ENCODE results near the gene MIA.
"Not testable (repeated sequence)": the region's sequence is repeated elsewhere in the genome, so short reads cannot be mapped to it uniquely, and the experiment has no call there.

Gene MIA

DNA sequence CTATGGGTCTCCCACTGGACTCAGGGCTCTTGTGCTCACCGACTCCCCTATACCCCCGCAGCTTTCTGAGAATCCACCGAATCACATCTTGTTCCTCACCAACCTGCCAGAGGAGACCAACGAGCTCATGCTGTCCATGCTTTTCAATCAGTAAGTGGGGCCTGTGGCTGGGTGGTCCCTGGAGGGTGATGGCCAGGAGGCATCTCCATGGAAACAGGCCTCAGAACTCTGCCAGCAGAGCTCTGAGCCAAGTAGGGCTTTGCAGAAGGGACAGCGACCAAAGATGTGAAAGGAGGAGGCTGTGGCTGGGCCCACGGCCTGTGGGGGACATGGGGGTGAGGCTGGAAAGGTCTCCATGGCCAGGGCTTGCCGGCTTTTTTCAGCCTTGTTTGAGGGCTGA, 11.8 kb upstream of the MIA start:
- H3K9me3 ChIP-seq (ENCODE audit: insufficient read depth, low read length) = no peaks in the 10 kb centered on the region
- no peak overlapping the region for H3K4me2 ChIP-seq (ENCODE audit: low read depth, low read length, poor library complexity, severe bottlenecking)
- peaks cover 13% of the 10 kb centered on the region; the same call in 1 of the 2 replicates for H3F3A ChIP-seq (ENCODE audit: insufficient read depth)
- no peak overlapping the region for H2AFZ ChIP-seq (ENCODE audit: low read depth, low read length, severe bottlenecking)
- TF ChIP-seq, protein P1, sequence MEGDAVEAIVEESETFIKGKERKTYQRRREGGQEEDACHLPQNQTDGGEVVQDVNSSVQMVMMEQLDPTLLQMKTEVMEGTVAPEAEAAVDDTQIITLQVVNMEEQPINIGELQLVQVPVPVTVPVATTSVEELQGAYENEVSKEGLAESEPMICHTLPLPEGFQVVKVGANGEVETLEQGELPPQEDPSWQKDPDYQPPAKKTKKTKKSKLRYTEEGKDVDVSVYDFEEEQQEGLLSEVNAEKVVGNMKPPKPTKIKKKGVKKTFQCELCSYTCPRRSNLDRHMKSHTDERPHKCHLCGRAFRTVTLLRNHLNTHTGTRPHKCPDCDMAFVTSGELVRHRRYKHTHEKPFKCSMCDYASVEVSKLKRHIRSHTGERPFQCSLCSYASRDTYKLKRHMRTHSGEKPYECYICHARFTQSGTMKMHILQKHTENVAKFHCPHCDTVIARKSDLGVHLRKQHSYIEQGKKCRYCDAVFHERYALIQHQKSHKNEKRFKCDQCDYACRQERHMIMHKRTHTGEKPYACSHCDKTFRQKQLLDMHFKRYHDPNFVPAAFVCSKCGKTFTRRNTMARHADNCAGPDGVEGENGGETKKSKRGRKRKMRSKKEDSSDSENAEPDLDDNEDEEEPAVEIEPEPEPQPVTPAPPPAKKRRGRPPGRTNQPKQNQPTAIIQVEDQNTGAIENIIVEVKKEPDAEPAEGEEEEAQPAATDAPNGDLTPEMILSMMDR (IDR thresholded peaks at IDR 0.05; ENCODE audit: insufficient read depth, low read length, poor library complexity, severe bottlenecking) = no peak
- TF ChIP-seq EZH2phosphoT487 (conservative IDR thresholded peaks at IDR 0.05; ENCODE audit: low read length) = no peak
- no peak overlapping the region for H3K4me3 ChIP-seq (ENCODE audit: insufficient read depth, low read length, poor library complexity, severe bottlenecking)
- H3K36me3 ChIP-seq (ENCODE audit: low read length) = peaks cover 49% of the 10 kb centered on the region
- H3K9me2 ChIP-seq (replicated peaks; ENCODE audit: insufficient read depth, low read length) = no peaks in the 10 kb centered on the region
- H3K79me2 ChIP-seq (ENCODE audit: insufficient read depth, low read length) = peaks cover 25% of the 10 kb centered on the region
- no peak overlapping the region for H3K9ac ChIP-seq (ENCODE audit: low read length)
- H3K27me3 ChIP-seq (ENCODE audit: low read length) = no peaks in the 10 kb centered on the region
- peaks cover 11% of the 10 kb centered on the region; the same call in 1 of the 2 replicates for H4K20me1 ChIP-seq (ENCODE audit: low read depth, low read length)
- H3K27ac ChIP-seq (ENCODE audit: low read depth, low read length) = no peak overlapping the region

DNA sequence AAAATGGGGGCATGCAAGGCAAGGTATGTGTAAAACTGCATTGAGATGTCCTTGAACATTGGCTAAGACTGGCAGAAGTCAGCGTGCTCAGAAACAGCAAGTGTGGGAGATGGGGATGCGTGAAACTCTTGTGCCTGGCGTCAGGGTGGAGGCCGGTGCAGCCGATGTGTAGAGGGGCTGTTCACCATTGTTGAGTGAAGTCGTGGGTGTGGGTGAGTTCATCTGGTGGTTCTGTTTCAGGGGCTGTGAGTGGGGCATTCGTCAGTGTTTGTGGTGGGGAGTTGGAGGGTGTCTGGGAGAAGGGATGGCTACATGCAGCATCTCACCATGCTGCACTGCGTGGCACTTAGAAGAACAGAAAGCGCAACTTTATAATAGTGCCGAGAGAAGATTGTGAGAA, 11.4 kb upstream of the MIA start:
- H3K9me2 ChIP-seq (replicated peaks; ENCODE audit: insufficient read depth, low read length) = no peaks in the 10 kb centered on the region
- H3K4me3 ChIP-seq (ENCODE audit: insufficient read depth, low read length, poor library complexity, severe bottlenecking) = no peak overlapping the region
- H3K27ac ChIP-seq (ENCODE audit: low read depth, low read length) = no peak overlapping the region
- no peak overlapping the region for H2AFZ ChIP-seq (ENCODE audit: low read depth, low read length, severe bottlenecking)
- H3K9ac ChIP-seq (ENCODE audit: low read length) = no peak overlapping the region
- H3F3A ChIP-seq (ENCODE audit: insufficient read depth) = peaks cover 13% of the 10 kb centered on the region; the same call in 1 of the 2 replicates
- no peaks in the 10 kb centered on the region for H3K9me3 ChIP-seq (ENCODE audit: insufficient read depth, low read length)
- no peaks in the 10 kb centered on the region for H3K27me3 ChIP-seq (ENCODE audit: low read length)
- H3K4me2 ChIP-seq (ENCODE audit: low read depth, low read length, poor library complexity, severe bottlenecking) = no peak overlapping the region
- peaks cover 48% of the 10 kb centered on the region for H3K36me3 ChIP-seq (ENCODE audit: low read length)
- peaks cover 24% of the 10 kb centered on the region for H3K79me2 ChIP-seq (ENCODE audit: insufficient read depth, low read length)
- TF ChIP-seq, protein P1 (IDR thresholded peaks at IDR 0.05; ENCODE audit: insufficient read depth, low read length, poor library complexity, severe bottlenecking) = no peak
- TF ChIP-seq EZH2phosphoT487 (conservative IDR thresholded peaks at IDR 0.05; ENCODE audit: low read length) = no peak
- peaks cover 11% of the 10 kb centered on the region; the same call in 1 of the 2 replicates for H4K20me1 ChIP-seq (ENCODE audit: low read depth, low read length)

DNA sequence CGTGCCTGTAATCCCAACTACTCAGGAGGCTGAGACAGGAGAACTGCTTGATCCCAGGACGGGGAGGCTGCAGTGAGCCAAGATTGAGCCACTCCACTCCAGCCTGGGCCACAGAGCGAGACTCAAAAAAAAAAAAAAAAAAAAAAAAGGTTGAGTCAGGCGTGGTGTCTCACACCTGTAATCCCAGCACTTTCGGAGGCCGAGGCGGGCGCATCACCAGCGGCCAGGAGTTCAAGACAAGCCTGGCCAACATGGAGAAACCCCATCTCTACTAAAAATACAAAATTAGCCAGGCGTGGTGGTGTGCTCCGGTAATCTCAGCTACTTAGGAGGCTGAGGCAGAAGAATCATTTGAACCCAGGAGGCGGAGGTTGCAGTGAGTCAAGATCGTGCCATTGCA, 8.9 kb upstream of the MIA start:
- not testable (repeated sequence) for H4K20me1 ChIP-seq (ENCODE audit: low read depth, low read length); H3K9ac ChIP-seq (ENCODE audit: low read length); H3K9me2 ChIP-seq (replicated peaks; ENCODE audit: insufficient read depth, low read length); H3K9me3 ChIP-seq (ENCODE audit: insufficient read depth, low read length); H3K4me3 ChIP-seq (ENCODE audit: insufficient read depth, low read length, poor library complexity, severe bottlenecking); H3K79me2 ChIP-seq (ENCODE audit: insufficient read depth, low read length); H3K27me3 ChIP-seq (ENCODE audit: low read length); H2AFZ ChIP-seq (ENCODE audit: low read depth, low read length, severe bottlenecking); H3K27ac ChIP-seq (ENCODE audit: low read depth, low read length); H3K4me2 ChIP-seq (ENCODE audit: low read depth, low read length, poor library complexity, severe bottlenecking)
- Histone ChIP-seq H3F3A (ENCODE audit: insufficient read depth) (peaks cover 13% of the 10 kb centered on the region; the same call in 1 of the 2 replicates), H3K36me3 (ENCODE audit: low read length) (peaks cover 31% of the 10 kb centered on the region)

DNA sequence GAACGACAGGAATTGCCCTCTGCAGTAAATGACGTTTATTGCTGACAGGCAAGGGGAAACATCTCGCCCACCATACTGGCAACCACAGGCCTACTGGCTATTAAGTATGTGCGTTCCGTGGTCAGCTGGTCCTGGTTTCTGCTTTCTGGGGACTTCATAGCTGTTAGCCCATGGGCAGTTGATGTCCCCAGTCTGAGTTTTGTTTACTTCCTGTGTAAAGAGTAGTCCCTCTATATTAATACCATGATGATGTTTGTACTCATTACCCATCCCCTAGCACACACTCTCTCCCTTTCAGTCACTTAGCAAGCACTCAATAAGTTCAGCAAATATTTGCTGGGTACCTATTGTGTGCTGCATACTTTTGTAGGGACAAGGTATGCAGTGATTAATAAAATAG, 6.5 kb upstream of the MIA start:
- no peaks in the 10 kb centered on the region for H3K27me3 ChIP-seq (ENCODE audit: low read length)
- peaks cover 22% of the 10 kb centered on the region for H3F3A ChIP-seq (ENCODE audit: insufficient read depth)
- TF ChIP-seq, protein P1 (IDR thresholded peaks at IDR 0.05; ENCODE audit: insufficient read depth, low read length, poor library complexity, severe bottlenecking) = no peak
- TF ChIP-seq EZH2phosphoT487 (conservative IDR thresholded peaks at IDR 0.05; ENCODE audit: low read length) = no peak
- no peaks in the 10 kb centered on the region for H3K79me2 ChIP-seq (ENCODE audit: insufficient read depth, low read length)
- peaks cover 19% of the 10 kb centered on the region; the same call in 1 of the 2 replicates for H3K36me3 ChIP-seq (ENCODE audit: low read length)
- H3K9me2 ChIP-seq (replicated peaks; ENCODE audit: insufficient read depth, low read length) = no peaks in the 10 kb centered on the region
- H3K4me2 ChIP-seq (ENCODE audit: low read depth, low read length, poor library complexity, severe bottlenecking) = no peak overlapping the region
- H2AFZ ChIP-seq (ENCODE audit: low read depth, low read length, severe bottlenecking) = no peak overlapping the region
- H3K27ac ChIP-seq (ENCODE audit: low read depth, low read length) = no peak overlapping the region
- no peak overlapping the region for H3K9ac ChIP-seq (ENCODE audit: low read length)
- no peaks in the 10 kb centered on the region for H4K20me1 ChIP-seq (ENCODE audit: low read depth, low read length)
- no peaks in the 10 kb centered on the region for H3K9me3 ChIP-seq (ENCODE audit: insufficient read depth, low read length)
- no peak overlapping the region for H3K4me3 ChIP-seq (ENCODE audit: insufficient read depth, low read length, poor library complexity, severe bottlenecking)

DNA sequence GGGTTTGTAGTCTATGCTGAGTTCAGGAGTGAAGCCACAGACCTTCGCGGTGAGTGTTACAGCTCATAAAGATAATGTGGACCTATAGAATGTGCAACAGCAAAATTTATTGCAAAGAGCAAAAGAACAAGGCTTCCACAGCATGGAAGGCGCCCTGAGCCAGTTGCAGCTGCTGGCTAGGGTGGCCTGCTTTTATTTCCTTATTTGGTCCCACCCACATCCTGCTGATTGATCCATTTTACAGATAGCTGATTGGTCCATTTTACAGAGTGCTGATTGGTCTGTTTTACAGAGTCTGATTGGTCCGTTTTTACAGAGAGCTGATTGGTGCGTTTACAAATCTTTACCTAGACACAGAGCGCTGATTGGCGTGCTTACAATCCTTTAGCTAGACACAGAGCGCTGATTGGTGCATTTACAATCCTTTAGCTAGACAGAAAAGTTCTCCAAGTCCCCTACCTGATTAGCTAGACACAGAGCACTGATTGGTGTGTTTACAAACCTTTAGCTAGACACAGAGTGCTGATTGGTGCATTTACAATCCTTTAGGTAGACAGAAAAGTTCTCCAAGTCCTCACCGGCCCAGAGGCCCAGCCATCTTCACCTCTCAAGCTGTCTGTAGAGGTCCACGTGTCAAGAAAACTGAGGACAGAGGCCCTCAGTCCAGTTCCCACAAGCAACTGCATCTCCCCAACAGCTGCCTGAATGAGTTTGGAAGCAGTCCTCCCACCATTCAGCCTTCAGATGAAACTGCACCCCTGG, 4.0 kb upstream of the MIA start:
- not testable (repeated sequence) for H3K4me2 ChIP-seq (ENCODE audit: low read depth, low read length, poor library complexity, severe bottlenecking); H3K36me3 ChIP-seq (ENCODE audit: low read length); H3K79me2 ChIP-seq (ENCODE audit: insufficient read depth, low read length); H4K20me1 ChIP-seq (ENCODE audit: low read depth, low read length); H3K9me3 ChIP-seq (ENCODE audit: insufficient read depth, low read length); H3K27ac ChIP-seq (ENCODE audit: low read depth, low read length); H3K9ac ChIP-seq (ENCODE audit: low read length); H2AFZ ChIP-seq (ENCODE audit: low read depth, low read length, severe bottlenecking); H3K9me2 ChIP-seq (replicated peaks; ENCODE audit: insufficient read depth, low read length); H3K27me3 ChIP-seq (ENCODE audit: low read length); H3K4me3 ChIP-seq (ENCODE audit: insufficient read depth, low read length, poor library complexity, severe bottlenecking)
- H3F3A ChIP-seq (ENCODE audit: insufficient read depth) = peaks cover 18% of the 10 kb centered on the region
